Left renal cortex interstitium (tissue), 4 donors: ENCODE data around the gene AFAP1L1. TPM values are rescaled to one million over a fixed set of nuclear protein-coding genes. Genes with fewer than 3 reads are reported as not detected.
"Not testable (repeated sequence)": the region's sequence is repeated elsewhere in the genome, so short reads cannot be mapped to it uniquely, and the experiment has no call there.

Experiments
- DNase-seq, 4 donors: peaks; one replicate each; pipeline ENCODE4 v3.0.0-alpha.2; 2013; ENCODE audit warnings: low read depth in 4 of 4, low spot score in 2 of 4, missing footprints in 1 of 4
- polyA plus RNA-seq, 4 donors: library from polyadenylated mRNA; unstranded; fragments of 120-200 nt; gene quantifications; one replicate each; pipeline ENCODE4 v1.2.1, GENCODE V29; 2013; ENCODE audit not compliant: insufficient read length in 4 of 4

Gene AFAP1L1
- polyA plus RNA-seq, 4 donors = 17.5 to 22.8 (median 19.6) TPM

GRCh38 chr5:149260761-149261160, 10.9 kb upstream of the AFAP1L1 start:
- DNase-seq = no peak

DNA sequence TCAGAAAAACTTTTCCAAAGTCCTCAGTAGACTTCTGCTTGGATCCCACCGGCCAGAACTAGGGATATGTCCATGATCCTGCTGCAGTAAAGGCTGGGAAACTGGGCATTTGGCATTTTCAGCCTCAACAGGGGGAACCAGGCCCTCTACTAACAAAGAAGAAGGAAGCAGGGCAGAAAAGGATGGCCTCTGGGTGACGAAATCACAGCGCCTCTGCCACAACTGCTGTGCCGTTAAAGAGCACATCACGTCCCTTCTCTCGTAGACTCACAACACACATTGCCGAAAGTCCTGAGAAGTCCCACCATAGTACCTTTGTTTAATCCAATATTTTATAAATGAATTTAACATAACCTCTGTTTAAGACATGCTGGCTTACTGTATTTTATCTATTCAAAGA, 10.4 kb upstream of the AFAP1L1 start:
- DNase-seq = no peak

- DNase-seq = no peak
Measured at GRCh38 chr5:149262315-149262714, 9.3 kb upstream of the AFAP1L1 start.

GRCh38 chr5:149264439-149265067, 7.1 kb upstream of the AFAP1L1 start:
- DNase-seq = no peak

DNA sequence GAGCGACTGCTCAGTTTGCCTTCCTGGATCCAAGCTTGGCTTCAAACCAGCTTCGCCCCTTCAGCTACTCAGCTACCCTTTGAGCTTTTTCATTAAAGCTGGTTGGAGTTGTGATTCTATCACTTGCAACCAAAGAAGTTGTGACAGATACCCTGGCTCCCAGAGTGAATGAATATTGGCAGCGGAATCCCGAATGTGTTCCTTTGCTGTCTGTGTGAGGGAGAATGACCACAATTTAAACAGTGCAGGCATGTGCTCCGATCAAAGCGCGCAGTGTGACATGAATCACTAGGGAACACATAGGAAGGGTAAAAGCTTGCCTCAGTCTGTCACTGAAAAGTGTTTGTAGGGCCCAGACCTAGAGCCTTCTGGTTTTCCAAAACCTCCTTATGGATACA, 6.6 kb upstream of the AFAP1L1 start:
- no peak for DNase-seq

DNA sequence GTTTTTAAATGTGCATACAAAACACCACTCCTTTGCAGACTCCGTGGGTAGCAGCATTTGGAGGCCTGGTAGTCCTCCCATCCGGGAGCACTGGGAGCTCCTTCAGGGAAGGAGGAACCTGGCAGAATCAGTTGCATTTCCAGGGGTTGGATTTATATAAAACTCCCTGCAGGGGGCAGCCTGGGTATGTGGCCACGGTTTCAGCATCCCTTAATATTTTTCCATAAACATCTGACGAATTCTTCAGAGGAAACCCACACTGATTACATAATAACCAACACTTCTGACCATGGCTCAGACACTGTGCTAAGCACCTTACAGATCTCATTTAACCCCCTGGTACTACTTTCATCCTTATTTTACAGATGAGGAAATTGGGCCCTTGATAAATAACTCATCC, 6.1 kb upstream of the AFAP1L1 start:
- no peak for DNase-seq

DNA sequence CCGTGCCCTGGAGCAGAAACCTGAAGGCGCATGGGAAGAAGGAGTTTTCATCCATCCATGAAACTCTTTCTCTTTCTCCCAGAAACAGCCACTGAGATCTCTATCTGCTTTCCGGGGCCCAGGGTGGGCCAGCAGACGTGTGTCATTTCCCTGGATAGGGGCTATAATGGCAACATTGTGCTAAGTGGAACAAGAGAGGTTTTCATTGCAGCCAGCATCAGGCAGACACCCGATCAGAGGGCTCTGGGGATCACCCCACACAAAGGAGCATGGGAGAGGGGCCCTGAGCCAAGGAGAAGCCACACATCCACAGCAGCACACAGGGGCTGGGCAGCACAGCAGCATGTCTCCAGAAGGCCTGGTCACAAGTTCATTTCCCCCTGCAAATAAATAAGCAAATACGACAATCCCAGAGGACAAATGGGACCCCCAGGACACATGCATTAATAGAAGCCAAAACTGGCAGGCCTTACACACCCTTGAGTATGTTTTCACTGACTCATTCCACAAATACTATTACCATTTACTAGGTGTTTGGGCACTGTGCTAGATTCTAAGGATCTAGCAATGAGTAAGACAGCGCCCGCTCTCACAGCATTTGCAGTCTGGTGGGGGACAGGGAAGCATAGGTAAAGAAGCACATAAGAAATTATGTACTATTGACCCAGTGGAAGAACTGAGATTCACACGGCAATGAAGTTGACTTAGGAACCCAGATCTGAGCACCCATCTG, 4.3 kb upstream of the AFAP1L1 start:
- DNase-seq = no peak

DNA sequence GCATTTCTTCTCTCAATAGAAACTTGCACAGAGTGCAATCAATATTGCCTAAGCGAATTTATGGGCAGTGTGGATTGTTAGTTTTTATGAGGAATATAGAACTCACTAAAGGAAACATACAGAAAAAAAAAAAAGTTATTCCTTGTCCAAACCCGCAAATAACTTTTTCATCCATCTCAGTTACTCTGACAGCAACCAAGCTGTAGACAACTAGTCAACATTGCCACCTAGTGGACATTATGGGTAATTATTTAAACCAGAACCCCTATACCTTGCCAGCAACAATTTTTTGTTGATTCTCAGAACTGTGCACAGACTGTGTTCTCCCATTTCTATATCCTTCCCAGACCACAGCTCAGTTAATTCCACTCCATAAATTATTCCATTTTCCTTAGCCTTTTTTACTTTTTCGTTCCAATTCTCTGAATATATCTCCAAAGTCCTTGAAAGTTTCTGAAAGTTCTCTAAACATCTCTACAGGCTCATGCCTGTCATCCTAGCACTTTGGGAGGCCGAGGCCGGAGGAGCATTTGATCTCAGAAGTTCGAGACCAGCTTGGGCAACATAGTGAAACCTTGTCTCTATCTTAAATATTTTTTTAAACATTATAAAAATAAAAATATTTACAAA, 2.6 kb upstream of the AFAP1L1 start:
- DNase-seq = no peak

GRCh38 chr5:149271195-149271715, 404 bp upstream of the AFAP1L1 start:
- no peak for DNase-seq

DNA sequence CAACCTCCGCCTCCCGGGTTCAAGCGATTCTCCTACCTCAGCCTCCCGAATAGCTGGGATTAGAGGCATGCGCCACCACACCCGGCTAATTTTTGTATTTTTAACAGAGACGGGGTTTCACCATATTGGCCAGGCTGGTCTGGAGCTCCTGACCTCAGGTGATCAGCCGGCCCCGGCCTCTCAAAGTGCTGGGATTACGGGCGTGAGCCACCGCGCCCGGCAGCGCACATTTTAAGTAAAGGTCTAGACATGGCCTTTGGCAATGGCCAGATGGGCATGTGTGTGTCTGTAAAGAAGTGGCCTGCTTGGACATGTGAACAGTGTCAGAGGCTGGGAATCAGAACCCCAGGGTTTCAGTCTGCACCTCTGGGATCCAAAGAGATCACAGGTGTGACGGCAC, 1.1 kb downstream of the AFAP1L1 start:
- not testable (repeated sequence) for DNase-seq

DNA sequence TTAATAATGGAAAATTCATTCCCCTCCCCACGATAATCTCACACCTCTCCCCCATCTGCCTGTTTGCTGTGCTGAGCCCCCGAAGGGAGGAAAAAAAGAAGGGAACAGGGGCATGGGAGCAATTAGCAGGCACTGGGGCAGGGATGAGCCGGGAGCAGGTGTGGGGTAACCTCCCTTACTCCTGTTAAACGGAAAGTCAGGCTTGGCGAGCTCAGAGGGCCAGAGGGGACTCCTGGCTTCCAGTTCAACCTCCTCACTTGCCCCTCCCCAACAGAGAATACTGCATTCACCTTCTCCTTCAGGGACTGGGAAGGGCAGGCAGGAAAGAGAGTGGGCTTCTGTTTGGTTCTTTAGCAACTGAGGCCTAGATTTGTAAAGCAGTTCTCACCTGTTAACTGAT, 1.6 kb downstream of the AFAP1L1 start:
- DNase-seq = no peak

GRCh38 chr5:149273950-149274349, 2.3 kb downstream of the AFAP1L1 start:
- DNase-seq = no peak

- DNase-seq = no peak
Measured at GRCh38 chr5:149274939-149275338, 3.3 kb downstream of the AFAP1L1 start.

DNA sequence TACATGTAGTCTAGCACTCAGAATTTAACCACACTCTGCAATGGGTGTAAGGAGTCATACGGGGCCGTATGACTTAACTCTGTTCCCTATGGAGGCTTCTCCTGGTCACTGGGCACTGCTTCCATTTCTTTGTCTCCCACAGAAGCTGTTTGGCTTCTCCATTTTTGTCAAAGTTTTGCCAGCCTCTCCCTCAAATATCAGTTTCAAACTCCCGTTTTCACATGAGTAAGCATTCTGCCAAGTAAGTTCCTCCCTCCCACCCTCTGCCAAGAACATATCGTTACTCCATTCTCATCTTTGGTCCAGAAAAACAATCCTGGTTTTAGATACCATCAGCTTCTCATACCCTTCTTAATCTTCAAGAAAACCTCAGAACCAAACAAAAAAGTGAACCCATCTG, 6.1 kb downstream of the AFAP1L1 start:
- DNase-seq = no peak

GRCh38 chr5:149278451-149279210, 7.0 kb downstream of the AFAP1L1 start:
- no peak for DNase-seq

DNA sequence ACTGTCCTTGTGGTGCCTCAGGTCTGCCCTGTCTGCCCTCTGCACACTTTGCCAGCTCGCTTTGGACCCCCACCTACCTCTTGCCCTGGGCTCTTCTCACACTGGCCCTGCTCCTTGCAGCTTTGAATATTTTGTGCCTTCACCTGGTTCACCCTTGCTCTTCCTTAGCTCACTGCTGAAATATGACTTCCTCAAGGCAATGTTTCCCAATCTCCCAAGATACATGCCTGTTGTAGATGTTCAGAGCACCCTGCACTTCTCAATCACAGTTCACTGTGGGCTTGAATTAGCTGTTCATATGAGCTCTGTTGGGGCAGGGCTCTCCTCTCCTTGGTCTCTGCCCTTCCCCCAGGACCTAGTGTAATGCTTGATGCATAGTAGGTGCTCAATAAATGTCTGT, 8.0 kb downstream of the AFAP1L1 start:
- no peak for DNase-seq

- no peak for DNase-seq
Measured at GRCh38 chr5:149280124-149280523, 8.5 kb downstream of the AFAP1L1 start.

DNA sequence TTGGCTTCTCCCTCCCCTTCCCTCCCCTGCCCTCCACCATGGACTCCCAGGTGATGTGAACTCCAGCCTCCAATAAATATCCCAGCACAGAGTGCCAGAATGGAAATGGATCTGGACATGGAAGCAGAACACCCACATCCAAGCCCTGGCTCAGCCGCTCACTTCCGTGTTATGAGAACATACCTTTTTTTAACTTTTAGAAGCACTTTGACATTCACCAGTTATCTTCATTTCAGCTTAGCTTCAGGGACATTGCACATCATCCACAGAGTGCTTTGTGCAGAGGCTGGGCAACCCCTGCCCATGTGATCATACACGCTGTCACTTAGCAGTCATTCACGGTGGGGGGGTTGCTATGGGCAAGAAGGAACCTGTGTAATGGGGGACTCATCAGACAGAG, 9.1 kb downstream of the AFAP1L1 start:
- no peak for DNase-seq

- no peak for DNase-seq
Measured at GRCh38 chr5:149282027-149282965, 10.6 kb downstream of the AFAP1L1 start.

DNA sequence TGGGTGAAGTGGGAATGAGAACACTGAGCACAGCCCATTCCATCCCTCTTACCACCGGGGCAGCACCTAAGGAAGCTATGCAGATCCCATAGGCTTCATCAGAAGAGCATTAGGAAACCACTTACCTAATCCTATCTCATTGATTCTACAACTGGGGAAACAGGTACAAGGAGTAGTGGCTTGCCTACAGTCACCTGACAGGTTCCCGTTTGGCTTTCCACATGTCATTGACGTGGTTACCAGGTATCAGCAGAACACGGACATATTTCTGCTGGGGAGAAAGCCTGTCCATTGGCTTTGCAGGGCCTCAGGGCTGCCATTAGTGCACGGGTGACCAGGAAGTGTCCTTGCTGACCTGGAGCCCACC, 11.3 kb downstream of the AFAP1L1 start:
- DNase-seq = no peak
